GM21367 (cell line): Measurements from ENCODE around the gene NHS.
"Not testable (repeated sequence)": the region's sequence is repeated elsewhere in the genome, so short reads cannot be mapped to it uniquely, and the experiment has no call there.

Experiments
- ATAC-seq: cut with Tn5 transposase; IDR thresholded peaks from one replicate; pipeline ENCODE4 v1.9.1; 2021; ENCODE audit not compliant: unreplicated experiment

NHS gene

DNA sequence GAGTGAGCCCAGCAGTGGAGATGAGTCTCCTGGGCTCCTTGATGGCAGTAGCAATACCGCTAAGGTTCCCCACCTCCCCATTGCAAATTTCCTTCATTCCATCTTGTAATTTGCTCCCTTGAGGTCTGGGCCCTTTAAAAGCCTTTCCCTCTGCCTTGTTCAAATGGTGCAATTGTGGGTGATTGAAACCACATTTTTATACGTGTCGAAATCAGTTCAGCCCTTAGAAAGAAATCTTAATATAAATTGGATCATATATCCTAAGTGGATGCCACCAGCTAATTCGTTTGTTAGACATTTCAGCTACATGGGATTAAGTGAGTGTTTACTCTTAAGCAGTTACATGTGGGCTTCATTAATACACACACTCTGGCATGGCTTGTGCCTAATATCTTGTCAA is 68.6 kb downstream of the NHS start:
- ATAC-seq = no peak

DNA sequence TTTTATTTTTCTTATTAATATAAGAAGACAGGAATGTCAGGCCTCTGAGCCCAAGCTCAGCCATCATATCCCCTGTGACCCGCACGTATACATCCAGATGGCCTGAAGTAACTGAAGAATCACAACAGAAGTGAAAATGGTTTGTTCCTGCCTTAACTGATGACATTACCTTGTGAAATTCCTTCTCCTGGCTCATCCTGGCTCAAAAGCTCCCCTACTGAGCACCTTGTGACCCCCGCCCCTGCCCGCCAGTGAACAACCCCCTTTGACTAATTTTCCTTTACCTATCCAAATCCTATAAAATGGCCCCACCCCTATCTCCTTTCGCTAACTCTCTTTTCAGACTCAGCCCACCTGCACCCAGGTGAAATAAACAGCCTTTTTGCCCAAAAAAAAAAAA is 71.3 kb downstream of the NHS start:
- not testable (repeated sequence) for ATAC-seq

DNA sequence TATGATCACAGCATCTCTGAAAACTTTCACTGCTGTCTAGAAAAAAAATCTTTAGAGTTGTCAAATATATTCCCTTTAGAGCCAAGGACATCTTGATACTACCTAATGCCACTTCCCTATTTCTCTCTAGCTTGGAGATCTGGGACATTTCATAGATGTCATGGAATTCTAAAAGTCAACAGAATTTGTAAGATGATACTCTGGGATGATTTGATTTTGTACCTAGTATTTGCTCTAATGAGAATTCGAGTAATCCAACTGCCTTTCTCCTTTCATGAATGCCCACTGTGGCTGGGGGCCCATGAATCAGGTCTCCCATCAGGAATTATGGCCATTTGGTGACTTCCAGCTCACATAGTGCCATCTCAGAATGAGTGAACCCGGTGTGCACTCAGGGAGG is 73.2 kb downstream of the NHS start:
- ATAC-seq = no peak

DNA sequence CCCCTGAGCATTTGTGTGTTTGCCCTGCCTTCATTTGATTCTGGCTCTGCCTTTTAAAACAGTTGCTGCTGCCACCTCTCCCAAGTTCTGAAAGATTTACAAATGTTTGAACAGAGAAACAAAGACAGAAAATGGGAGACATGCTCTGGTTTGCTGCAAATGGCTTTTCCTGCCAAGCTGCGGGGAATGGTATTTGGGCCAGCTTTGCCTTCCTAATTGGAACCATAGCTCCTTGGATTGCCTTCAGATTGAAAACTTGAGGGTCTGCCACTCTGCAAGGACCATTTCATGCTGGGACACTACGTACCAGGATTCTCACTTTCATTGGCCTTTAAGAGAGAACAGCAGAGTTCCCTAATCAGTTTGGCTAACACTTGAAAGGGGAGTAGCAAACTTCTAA is 74.9 kb downstream of the NHS start:
- no peak for ATAC-seq

DNA sequence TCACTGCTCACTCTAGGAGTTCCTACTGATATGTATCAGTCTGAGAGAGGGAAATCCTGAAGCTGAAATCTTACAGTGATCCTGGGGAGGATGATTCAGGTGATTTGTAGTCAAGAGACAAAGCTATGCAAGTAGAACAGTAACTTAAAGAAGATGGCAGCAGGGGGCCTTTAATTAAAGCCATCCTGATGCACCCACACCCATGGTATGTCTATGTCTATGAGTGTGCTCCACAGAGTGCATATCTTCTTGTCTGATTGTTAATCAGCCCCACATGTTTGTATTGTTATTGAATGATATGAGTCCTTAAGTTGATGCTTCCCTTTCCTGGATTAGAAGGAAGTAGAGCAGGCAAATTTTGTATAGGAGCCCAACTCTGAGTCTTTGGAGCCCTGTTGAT is 78.8 kb downstream of the NHS start:
- ATAC-seq = no peak

DNA sequence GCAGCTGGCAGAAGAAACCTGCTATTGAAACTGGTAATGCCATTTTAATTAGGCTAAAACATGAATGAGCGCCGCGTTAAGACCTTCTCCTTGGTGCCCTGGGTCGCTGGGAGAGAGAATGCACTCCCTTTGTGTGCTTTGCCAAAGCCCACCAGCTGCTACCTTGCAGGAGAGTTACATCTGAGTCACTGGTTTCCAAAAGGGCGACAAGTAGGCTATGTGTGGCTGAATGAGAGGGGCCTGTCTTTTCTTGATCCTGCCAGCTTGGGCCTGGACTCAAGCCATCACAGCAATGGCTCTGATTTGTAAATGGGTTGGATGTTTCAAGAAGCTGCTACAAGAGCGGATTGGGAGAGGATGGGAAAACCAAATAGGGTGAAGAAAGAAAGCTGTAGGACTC is 81.5 kb downstream of the NHS start:
- no peak for ATAC-seq

DNA sequence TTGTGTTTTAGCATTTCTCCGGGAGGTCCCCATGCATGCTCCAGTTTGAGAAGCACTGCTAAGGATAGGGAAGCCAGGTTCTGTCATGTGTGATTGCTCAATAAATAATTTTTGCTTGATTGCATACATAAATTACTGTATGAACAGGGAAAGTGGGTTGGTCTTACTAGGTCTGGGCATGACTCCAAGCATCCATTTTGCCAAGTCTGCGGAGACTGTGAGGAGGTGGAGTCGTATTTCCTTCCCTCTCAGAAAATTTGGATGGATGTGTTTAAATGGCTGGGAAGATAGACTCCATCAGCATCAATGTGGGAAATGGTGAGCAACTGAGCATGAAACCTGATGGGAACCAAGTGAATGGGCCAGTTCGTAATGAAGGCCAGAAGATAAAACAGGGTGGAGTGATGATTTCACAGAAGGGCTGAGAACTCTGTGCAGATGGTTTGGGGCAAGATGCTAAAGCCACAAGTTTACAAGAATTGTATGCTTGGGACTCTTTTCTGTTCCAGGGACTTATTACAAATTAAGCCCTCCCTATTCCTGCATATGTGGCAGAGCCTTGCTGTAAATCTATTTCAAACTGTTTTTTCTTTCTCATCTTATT is 84.1 kb downstream of the NHS start:
- ATAC-seq = no peak

DNA sequence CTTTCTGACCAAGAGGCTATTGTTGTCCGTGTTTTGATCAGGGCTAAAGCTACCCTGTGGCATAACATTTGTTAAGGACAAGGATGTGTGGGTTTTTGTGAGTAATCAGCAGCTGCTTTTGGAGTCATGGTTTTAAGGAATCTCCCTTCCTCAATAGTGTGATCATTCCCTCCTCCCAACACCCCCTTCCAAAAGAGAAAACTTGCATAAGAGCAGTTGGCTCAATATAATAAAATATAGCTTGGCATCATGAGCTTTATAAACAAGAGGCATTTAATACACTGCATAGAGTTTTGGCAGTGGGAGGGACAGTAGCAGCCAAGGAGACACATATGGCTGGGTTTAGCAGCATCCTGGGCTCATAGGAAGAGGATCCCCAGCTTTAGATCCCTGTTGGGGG is 84.7 kb downstream of the NHS start:
- no peak for ATAC-seq

DNA sequence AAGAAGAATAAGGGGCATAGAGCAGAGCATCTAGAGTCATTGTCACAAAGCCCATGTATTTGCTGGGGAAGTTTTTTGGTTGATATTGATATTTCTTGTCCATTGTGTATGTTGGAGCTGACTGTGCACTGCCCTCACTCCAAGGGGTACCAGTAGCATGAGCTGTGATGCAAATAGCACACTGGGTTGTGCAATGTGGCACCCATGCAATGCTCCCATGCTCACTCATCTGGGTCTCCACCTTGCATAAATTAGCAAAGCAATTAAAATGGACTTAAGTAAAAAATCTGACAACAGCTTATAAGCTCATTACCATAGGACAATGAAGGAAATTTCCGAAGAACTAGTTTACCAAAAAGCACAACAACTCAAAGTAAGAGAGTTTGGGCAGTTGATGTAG is 87.9 kb downstream of the NHS start:
- ATAC-seq = no peak

DNA sequence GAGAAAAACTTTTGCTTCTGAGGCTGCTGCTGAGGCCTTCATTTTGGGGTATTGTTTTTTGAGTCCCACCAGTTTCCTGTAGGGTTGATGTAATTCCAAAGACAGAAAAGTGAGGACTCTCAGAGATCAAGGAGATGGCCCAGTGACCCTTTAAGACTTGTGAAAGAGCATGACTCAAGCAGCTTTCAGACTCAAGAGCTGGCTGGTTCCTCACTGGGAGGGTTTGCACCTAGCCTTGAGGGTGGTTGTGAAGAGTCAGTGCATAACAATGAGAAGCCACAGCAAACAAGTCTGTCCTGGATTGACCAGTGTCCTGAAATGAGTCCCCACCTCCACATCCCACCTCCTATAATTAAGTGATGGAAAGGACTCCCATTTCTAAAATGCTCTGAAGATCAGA is 89.2 kb downstream of the NHS start:
- ATAC-seq = no peak

DNA sequence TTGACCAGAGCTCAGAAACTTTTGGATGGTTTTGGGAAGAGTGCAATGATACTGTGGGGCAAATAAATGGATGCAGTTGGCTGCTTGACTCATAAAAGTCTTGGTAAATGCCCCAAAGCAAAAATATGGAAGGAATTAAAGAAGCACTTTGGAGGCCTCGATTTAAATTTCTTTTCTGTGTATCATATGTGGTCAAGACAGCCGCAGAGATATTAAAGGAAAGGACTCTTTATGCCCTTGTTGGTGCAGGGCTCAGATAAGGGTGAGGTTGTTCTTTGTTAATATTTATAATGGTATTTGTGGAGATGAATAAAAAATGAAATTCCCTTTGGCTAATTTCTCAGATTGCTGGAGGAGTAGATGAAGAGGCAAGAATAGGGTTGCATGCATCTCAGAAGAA is 90.2 kb downstream of the NHS start:
- ATAC-seq = no peak

DNA sequence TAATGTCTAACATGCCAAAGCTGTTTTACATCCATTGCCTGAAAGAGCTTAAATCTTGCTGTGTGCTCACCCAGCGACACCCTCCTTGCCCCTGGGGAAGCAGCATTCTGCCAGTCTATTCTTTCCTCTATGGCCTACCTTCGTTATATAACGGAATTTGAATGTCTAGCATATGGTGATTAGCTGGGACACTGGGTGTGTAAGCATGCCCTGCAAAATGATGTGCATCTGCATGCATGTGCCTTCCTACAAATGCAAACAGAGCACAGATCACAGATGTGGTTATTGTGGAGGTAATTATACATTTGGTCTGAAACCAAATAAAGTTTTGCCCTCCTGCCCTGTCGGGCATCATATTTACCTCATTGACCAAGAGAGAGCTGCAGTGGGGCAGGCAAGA is 90.8 kb downstream of the NHS start:
- ATAC-seq = no peak

DNA sequence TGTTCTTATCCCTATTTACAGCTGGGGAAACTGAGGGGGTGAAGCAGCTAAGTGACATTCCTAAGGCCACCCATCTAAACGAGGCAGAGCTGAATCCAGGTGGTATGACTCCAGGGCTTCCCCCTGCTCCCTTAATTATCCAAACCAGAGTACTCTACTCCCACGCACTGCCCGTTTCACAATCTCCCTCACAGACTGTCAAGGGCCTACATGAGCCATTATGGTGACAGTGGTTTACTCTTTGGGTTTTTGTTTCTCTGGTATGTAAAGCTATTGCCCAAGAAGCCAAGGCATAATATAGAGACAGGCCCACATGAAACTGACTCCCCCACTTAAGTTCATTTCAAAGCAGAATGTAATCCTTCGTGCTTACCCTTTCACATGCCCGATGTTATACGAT is 95.1 kb downstream of the NHS start:
- ATAC-seq = no peak

DNA sequence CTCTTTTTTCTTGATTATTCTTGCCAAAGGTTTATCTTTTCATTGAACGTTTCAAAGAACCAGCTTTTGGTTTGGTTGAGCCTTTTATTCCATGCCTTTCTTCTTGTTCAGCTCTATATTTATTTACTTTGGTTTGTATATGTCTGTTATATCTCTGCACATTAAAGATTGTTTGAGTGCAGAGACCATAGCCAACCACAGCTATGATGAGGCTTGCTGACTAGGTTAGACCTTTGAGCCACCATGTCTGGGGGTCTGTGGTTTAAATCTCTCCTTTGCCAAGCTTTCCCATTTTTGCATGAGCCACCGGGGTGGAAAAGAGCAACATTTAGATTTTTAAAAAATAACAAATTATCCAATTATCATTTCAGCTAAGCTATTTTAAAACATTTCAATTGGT is 96.1 kb downstream of the NHS start:
- ATAC-seq = no peak

DNA sequence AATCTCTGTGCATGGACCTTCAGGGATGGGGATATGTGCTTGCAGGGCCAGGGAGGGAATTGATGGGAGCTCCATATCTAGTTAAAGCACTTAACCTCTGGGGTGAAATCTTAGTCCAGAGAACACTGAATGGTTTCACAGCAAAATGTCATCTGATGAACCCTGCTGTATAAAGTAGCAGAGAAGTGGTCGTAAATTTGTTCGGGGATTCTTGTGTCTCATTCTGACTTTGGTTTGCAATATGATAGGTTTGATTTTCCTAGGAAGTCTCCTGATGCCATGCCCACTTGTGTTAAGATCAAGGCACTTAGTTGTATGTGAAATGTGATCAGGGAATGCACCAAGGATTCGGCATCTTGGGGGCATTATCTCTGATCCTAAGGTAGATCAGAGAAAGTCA is 96.9 kb downstream of the NHS start:
- ATAC-seq = no peak

DNA sequence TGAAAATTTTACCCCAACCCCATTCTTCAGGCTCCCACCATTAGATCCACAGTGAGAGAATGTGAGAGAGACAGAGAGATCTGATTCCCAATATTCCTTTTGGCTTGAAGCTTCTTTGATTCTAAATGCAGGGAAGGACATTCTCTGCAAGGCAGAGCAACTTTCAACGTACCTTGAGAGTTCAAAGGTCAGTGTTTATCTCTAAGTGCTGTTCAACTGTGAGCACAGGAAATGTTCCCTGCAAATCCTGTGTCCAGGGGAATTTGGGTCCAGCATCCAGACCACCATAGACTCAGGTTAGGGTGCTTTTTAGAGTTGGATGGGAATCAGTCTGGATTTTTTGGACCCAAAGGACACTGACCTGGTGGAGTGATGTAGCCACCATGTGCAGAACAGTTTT is 97.4 kb downstream of the NHS start:
- no peak for ATAC-seq

DNA sequence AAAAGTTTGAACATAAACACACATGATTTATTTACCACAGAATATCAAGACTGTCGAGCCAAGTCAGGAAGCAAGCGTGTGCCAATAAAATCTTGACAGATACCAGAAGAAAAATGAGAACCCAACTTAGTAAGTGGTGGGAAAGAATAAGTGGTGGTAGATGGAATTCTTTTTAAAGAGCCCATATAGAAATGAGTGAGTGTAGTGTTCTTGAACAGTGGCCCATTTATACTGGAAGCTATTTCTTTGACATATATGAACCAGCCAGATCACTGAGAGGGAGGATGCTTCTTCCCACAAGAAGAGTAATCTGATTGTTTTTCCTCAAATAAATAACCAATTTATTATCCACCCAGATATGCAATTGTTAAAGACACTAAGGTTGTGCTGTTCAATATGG is 98.0 kb downstream of the NHS start:
- ATAC-seq = no peak

DNA sequence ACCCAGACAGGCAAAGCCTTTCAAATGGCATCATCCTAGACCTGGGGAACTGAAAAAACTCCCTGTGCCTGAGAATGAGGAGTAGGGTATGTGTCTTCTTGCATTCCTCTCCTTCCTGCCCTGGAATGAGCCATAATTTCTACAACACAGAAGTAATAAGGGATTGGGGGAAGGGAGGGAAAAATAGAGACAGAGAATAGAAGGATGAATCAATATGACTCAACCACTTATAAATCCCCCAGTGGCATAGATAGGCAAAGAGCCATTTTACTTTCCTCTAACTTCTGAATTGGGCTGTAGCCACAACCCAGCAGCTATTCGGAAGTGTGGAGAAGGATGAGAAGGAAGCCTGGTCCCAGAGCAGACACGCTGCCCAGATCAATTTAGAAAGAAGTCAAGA is 99.9 kb downstream of the NHS start:
- no peak for ATAC-seq

DNA sequence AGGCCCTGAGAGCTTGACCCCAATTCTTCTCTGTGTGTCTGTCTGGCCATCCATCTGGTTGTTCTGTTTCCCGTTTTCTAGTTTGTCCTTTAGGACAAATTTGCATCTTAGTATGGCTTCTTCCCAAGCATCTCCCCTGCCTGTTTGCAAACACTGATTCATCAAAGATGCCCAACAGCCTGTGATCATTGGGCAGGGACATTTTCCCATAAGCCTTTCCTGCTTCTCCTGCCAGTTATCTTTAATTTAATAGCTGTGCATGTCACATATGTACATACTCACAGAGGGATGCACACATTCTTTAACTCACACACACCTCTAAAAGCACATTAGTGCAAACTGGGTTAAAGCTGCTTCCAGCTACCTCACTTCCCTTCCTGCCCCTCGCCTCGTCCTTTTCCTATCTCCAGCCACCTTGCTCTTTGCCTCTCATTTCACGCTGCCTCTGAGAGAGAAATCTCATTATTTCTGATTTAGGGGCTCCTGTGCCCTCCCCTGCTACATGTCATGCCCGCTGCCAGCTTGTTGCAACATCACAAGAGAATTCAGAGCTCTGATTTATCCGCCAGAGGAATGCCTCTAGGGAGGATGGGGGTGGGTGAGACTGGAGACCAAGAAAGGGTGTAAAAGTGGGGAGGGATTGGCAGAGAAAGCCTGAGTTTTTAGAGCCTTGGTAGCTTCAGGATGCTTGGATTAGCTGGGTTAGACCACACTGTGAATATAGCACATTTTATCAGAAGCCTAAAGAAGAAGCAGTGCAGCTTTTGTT is 100.6 kb downstream of the NHS start:
- no peak for ATAC-seq

DNA sequence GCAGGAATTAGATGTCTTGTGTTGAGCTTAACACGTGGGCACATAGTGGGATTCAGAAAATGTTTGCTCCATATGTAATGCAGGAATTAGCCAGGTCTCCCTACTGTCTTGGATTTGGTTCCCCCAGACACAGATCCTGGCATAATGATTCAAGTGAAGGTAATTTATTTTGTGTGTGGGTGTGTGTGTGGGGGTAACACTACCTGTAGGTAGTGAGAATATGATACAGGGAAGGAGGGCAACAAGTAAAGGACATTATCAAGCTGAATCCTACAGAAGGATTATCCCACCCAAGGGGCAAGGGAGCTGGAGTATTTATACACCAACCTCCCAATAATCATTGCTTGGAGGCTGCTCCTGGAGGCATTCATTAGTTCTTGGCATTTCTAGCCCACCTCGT is 101.4 kb downstream of the NHS start:
- no peak for ATAC-seq

DNA sequence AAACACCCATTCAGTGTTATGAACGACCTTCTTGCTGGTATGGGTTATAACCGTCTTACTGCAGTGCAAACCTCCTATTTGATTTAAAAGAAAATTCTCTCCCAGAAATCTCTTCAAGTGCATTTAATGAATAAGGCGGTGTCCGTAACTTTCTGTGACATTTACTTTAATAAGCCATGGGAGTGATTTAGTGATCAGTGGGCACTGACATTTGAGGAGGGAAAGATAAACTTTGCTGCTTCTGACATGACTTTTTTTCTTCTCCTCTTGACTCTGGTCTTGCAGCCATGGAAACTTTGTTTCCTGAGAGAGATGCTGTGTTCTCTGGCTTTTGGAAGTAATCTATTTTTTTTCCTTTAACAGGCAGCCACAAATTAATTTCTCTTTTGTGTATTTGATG is 106.1 kb downstream of the NHS start:
- ATAC-seq = no peak

DNA sequence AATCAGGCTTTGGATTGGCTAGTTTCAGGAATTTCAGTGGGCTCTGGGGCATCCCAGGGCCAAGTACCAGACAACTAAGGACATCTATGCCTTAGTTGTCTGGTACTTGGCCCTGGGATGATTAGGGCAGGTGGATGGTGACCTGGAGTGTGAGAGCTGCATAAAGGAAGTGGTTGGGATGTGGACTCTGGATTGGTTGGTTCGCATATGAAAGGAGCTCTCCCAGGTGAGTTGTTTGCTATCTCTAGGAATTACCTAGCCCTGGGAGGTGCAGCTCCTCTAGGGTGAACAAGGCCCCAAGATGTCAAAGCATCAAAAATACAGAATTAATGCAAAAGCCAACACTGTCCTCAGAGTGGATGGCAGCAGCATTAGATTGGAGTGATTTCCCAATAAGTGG is 109.6 kb downstream of the NHS start:
- ATAC-seq = no peak

DNA sequence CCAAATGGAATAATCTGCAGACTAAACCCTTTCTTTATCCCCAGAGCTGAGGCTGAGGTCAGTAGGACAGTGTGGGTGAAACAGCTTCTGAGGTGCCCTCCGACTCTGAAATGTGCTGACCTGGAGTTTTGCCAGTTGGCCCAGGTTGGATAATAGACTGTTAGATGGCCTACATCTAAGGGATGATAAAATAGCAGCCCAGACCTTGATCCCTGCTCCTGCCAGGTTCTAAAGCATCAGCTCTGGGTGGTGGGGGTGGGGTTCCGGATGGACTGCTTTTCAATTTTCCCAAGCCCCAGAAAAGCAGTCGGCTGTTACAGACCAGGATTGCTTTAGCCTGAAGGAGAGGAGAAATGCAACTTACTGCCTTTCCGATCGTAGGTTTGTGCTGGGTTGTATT is 110.4 kb downstream of the NHS start:
- ATAC-seq = no peak
